ENCODE measurements around the gene FSTL4. TPM values are rescaled to one million over a fixed set of nuclear protein-coding genes. Genes with fewer than 3 reads are reported as not detected.

FSTL4 gene
- total RNA-seq, 1 donor from 2014 or later: not detected

- no peak for TF ChIP-seq CTCF (IDR thresholded peaks at IDR 0.05; ENCODE audit: borderline replicate concordance)
- intact Hi-C loops (cut with micrococcal nuclease): no loop called here
Measured at GRCh38 chr5:133627180-133627579, 14.8 kb upstream of the FSTL4 start.

GRCh38 chr5:133624316-133624715 is 12.0 kb upstream of the FSTL4 start:
- Histone ChIP-seq H3K27me3 (ENCODE audit: low read depth) (peaks cover 27% of the 10 kb centered on the region), H3K4me1 (no peaks in the 10 kb centered on the region), H3K36me3 (no peaks in the 10 kb centered on the region), H3K27ac (replicated peaks) (no peak overlapping the region), H3K4me3 (no peak overlapping the region), H3K9me3 (replicated peaks) (no peaks in the 10 kb centered on the region)
- intact Hi-C loops (cut with micrococcal nuclease): no loop called here
- no peak for TF ChIP-seq CTCF (IDR thresholded peaks at IDR 0.05; ENCODE audit: borderline replicate concordance)
- DNase-seq: no peak

More at GRCh38 chr5:133627180-133627579, 14.8 kb upstream of the FSTL4 start:
- Histone ChIP-seq H3K9me3 (replicated peaks) (no peaks in the 10 kb centered on the region), H3K4me3 (no peak overlapping the region), H3K36me3 (no peaks in the 10 kb centered on the region), H3K27ac (replicated peaks) (no peak overlapping the region), H3K4me1 (no peaks in the 10 kb centered on the region), H3K27me3 (ENCODE audit: low read depth) (peaks cover 8% of the 10 kb centered on the region)
- no peak for DNase-seq

GRCh38 chr5:133618141-133618540 is 5.8 kb upstream of the FSTL4 start:
- H3K36me3 ChIP-seq: no peaks in the 10 kb centered on the region
- H3K4me1 ChIP-seq: peaks cover 6% of the 10 kb centered on the region
- no peak overlapping the region for H3K4me3 ChIP-seq
- intact Hi-C loops (cut with micrococcal nuclease): no loop called here
- H3K9me3 ChIP-seq (replicated peaks): no peaks in the 10 kb centered on the region
- H3K27ac ChIP-seq (replicated peaks): no peak overlapping the region
- H3K27me3 ChIP-seq (ENCODE audit: low read depth): peaks cover 54% of the 10 kb centered on the region
- no peak for TF ChIP-seq CTCF (IDR thresholded peaks at IDR 0.05; ENCODE audit: borderline replicate concordance)
- DNase-seq: no peak

- intact Hi-C loops (cut with micrococcal nuclease): no loop called here
- no peak for DNase-seq
- H3K27ac ChIP-seq (replicated peaks): no peak overlapping the region
- no peaks in the 10 kb centered on the region for H3K36me3 ChIP-seq
- peaks cover 74% of the 10 kb centered on the region for H3K27me3 ChIP-seq (ENCODE audit: low read depth)
- H3K9me3 ChIP-seq (replicated peaks): no peaks in the 10 kb centered on the region
- H3K4me3 ChIP-seq: no peak overlapping the region
- TF ChIP-seq CTCF (IDR thresholded peaks at IDR 0.05; ENCODE audit: borderline replicate concordance): no peak
- H3K4me1 ChIP-seq: peaks cover 34% of the 10 kb centered on the region
Measured at GRCh38 chr5:133613743-133614142, 1.4 kb upstream of the FSTL4 start.

- DNase-seq: no peak
- Histone ChIP-seq H3K4me3 (no peak overlapping the region), H3K27ac (replicated peaks) (no peak overlapping the region), H3K9me3 (replicated peaks) (no peaks in the 10 kb centered on the region), H3K27me3 (ENCODE audit: low read depth) (peaks cover 79% of the 10 kb centered on the region), H3K4me1 (peaks cover 34% of the 10 kb centered on the region), H3K36me3 (no peaks in the 10 kb centered on the region)
- intact Hi-C loops (cut with micrococcal nuclease): no loop called here
- no peak for TF ChIP-seq CTCF (IDR thresholded peaks at IDR 0.05; ENCODE audit: borderline replicate concordance)
Measured at GRCh38 chr5:133613184-133613583, 843 bp upstream of the FSTL4 start.
